ENCODE measurements around the gene KLHL21.
"Not testable (repeated sequence)": the region's sequence is repeated elsewhere in the genome, so short reads cannot be mapped to it uniquely, and the experiment has no call there.

The KLHL21 gene

GRCh38 chr1:6602669-6603237, at the start of gene KLHL21:
Gene KLHL21, minus strand, starts transcription at chr1:6602869. Its CDS starts 52 bp downstream, at chr1:6602817.
- peak; percentile 54 to 88 (median 69) for DNase-seq

- DNase-seq = no peak
Observed at GRCh38 chr1:6651909-6652308, 49.2 kb upstream of the KLHL21 start.

- no peak for DNase-seq
Observed at GRCh38 chr1:6648556-6648955, 45.9 kb upstream of the KLHL21 start.

GRCh38 chr1:6646499-6647148, 44.0 kb upstream of the KLHL21 start:
- no peak for DNase-seq

GRCh38 chr1:6645018-6645417, 42.3 kb upstream of the KLHL21 start:
- no peak for DNase-seq

GRCh38 chr1:6640867-6641266, 38.2 kb upstream of the KLHL21 start:
- DNase-seq = not testable (repeated sequence)

GRCh38 chr1:6638226-6638625, 35.6 kb upstream of the KLHL21 start:
- DNase-seq = no peak

- DNase-seq = no peak
Observed at GRCh38 chr1:6637770-6638169, 35.1 kb upstream of the KLHL21 start.

GRCh38 chr1:6636778-6637177, 34.1 kb upstream of the KLHL21 start:
- DNase-seq = not testable (repeated sequence)

GRCh38 chr1:6635910-6636760, 33.5 kb upstream of the KLHL21 start:
- DNase-seq = no peak

GRCh38 chr1:6635161-6635909, 32.7 kb upstream of the KLHL21 start:
- no peak for DNase-seq

GRCh38 chr1:6634371-6635052, 31.8 kb upstream of the KLHL21 start:
- DNase-seq = peak in 3 of 4 experiments; percentile 11 to 31 (median 26)

GRCh38 chr1:6632588-6633514, 30.2 kb upstream of the KLHL21 start:
- DNase-seq = no peak

GRCh38 chr1:6631058-6631457, 28.4 kb upstream of the KLHL21 start:
- no peak for DNase-seq

GRCh38 chr1:6630027-6630426, 27.4 kb upstream of the KLHL21 start:
- DNase-seq = no peak

- no peak for DNase-seq
Observed at GRCh38 chr1:6628971-6629479, 26.4 kb upstream of the KLHL21 start.

GRCh38 chr1:6627841-6628545, 25.3 kb upstream of the KLHL21 start:
- DNase-seq = no peak

- DNase-seq = no peak
Observed at GRCh38 chr1:6627031-6627430, 24.4 kb upstream of the KLHL21 start.

GRCh38 chr1:6625584-6626149, 23.0 kb upstream of the KLHL21 start:
- DNase-seq = no peak

Data from activated naive CD4-positive, alpha-beta T cell (primary cell).